ENCODE data around the gene SLC52A3. TPM values are rescaled to one million over a fixed set of nuclear protein-coding genes. Genes with fewer than 3 reads are reported as not detected.
"Not testable (repeated sequence)": the region's sequence is repeated elsewhere in the genome, so short reads cannot be mapped to it uniquely, and the experiment has no call there.

SLC52A3 gene
- total RNA-seq, 4 donors from 2014 or later: 15.7 to 176 (median 26.0) TPM

GRCh38 chr20:726160-726559 is 42.1 kb downstream of the SLC52A3 start:
- Histone ChIP-seq H3K27me3 (peaks cover 0 to 18% of the 10 kb centered on the region in 2 donors), H3K9me3 (no peaks in the 10 kb centered on the region), H3K36me3 (no peaks in the 10 kb centered on the region), H3K4me1 (peaks cover 0 to 9% (median 3%) of the 10 kb centered on the region in 4 donors), H3K27ac (no peak overlapping the region), H3K4me3 (no peak overlapping the region)
- no peak for DNase-seq
- TF ChIP-seq, protein P1, sequence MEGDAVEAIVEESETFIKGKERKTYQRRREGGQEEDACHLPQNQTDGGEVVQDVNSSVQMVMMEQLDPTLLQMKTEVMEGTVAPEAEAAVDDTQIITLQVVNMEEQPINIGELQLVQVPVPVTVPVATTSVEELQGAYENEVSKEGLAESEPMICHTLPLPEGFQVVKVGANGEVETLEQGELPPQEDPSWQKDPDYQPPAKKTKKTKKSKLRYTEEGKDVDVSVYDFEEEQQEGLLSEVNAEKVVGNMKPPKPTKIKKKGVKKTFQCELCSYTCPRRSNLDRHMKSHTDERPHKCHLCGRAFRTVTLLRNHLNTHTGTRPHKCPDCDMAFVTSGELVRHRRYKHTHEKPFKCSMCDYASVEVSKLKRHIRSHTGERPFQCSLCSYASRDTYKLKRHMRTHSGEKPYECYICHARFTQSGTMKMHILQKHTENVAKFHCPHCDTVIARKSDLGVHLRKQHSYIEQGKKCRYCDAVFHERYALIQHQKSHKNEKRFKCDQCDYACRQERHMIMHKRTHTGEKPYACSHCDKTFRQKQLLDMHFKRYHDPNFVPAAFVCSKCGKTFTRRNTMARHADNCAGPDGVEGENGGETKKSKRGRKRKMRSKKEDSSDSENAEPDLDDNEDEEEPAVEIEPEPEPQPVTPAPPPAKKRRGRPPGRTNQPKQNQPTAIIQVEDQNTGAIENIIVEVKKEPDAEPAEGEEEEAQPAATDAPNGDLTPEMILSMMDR (IDR thresholded peaks at IDR 0.05): no peak
- TF ChIP-seq POLR2A (IDR thresholded peaks at IDR 0.05): no peak

DNA sequence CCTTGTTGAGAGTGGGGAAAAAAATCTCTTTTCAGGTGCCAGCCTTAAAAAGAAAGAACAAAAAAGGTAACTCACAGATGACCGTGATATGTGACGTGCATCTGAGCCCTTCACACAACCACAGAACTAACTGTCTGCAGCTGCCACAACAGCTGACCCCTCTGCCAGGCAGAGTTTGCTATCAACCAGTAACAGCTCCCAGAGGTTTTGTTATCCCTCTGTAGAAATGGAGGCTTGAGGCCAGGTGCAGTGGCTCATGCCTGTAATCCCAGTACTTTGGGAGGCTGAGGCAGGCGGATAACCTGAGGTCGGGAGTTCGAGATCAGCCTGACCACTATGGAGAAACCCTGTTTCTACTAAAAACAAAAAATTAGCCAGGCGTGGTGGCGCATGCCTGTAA is 42.8 kb downstream of the SLC52A3 start:
- no peak for TF ChIP-seq POLR2A (IDR thresholded peaks at IDR 0.05)
- TF ChIP-seq, protein P1 (IDR thresholded peaks at IDR 0.05): no peak

GRCh38 chr20:724797-725196 is 43.5 kb downstream of the SLC52A3 start:
- not testable (repeated sequence) for H3K27ac ChIP-seq, H3K4me3 ChIP-seq
- peaks cover 0 to 18% of the 10 kb centered on the region in 2 donors for H3K27me3 ChIP-seq

More for the DNA sequence above, 42.8 kb downstream of the SLC52A3 start:
- Histone ChIP-seq H3K27me3 (peaks cover 0 to 18% of the 10 kb centered on the region in 2 donors), H3K27ac (no peak overlapping the region), H3K4me3 (no peak overlapping the region), H3K9me3 (no peaks in the 10 kb centered on the region), H3K4me1 (peaks cover 0 to 9% (median 3%) of the 10 kb centered on the region in 4 donors), H3K36me3 (no peaks in the 10 kb centered on the region)
- DNase-seq: no peak

GRCh38 chr20:723756-724155 is 44.5 kb downstream of the SLC52A3 start:
- peaks cover 0 to 9% (median 3%) of the 10 kb centered on the region in 4 donors for H3K4me1 ChIP-seq
- DNase-seq: no peak
- peaks cover 0 to 15% of the 10 kb centered on the region in 2 donors for H3K27me3 ChIP-seq
- no peaks in the 10 kb centered on the region for H3K9me3 ChIP-seq
- no peak overlapping the region for H3K27ac ChIP-seq
- no peaks in the 10 kb centered on the region for H3K36me3 ChIP-seq
- no peak overlapping the region for H3K4me3 ChIP-seq
- TF ChIP-seq POLR2A (IDR thresholded peaks at IDR 0.05): no peak
- TF ChIP-seq, protein P1 (IDR thresholded peaks at IDR 0.05): no peak

More at GRCh38 chr20:724797-725196, 43.5 kb downstream of the SLC52A3 start:
- not testable (repeated sequence) for DNase-seq, H3K9me3 ChIP-seq, H3K4me1 ChIP-seq, H3K36me3 ChIP-seq

DNA sequence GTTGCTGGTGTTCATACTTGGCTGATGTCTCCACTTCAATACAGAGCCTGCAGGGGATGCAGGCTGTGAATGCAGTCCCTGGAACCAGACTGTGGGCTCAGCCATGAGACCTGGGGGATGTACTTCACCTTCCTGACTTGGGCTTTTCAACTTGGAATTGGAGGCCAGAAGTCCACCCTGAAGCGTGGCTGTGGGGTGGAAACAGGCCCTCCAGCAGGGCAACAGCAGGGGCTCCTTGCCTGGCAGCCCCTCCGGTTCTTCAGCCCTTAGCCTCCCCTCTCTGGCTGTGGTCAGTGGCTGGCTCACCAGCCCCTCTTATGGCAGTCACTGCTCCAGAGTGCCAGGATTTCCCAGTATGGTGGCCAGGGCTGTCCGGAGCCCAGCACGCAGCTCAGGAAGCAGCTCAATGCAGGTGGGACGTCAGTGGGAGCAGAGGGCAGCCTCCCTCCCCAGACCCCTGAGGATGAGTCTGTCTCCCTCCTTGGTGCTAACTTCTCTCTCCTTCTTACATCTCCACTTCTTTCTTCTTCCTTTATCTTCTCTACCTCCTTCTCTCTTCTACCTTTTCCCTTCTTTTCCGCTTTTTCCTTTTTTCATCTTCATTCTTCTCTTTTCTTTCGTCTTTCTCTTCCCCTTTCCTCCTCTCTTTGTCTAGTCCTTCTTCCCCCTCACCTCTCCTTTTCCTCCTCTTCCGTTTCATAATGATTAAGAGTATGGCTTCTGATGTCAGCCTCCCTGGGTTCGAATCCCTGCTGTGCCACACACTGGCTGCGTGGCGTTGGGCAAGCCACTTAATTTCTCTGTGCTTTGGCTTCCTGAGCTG is 45.3 kb downstream of the SLC52A3 start:
- H3K4me1 ChIP-seq: peaks cover 0 to 3% (median under 1%) of the 10 kb centered on the region in 4 donors
- no peak for TF ChIP-seq POLR2A (IDR thresholded peaks at IDR 0.05)
- TF ChIP-seq, protein P1 (IDR thresholded peaks at IDR 0.05): no peak
- H3K4me3 ChIP-seq: no peak overlapping the region
- no peaks in the 10 kb centered on the region for H3K9me3 ChIP-seq
- H3K27ac ChIP-seq: no peak overlapping the region
- peaks cover 0 to 7% of the 10 kb centered on the region in 2 donors for H3K27me3 ChIP-seq
- no peaks in the 10 kb centered on the region for H3K36me3 ChIP-seq
- DNase-seq: no peak

GRCh38 chr20:721876-722275 is 46.4 kb downstream of the SLC52A3 start:
- H3K27me3 ChIP-seq: peaks cover 0 to 2% of the 10 kb centered on the region in 2 donors
- no peaks in the 10 kb centered on the region for H3K4me1 ChIP-seq
- no peak overlapping the region for H3K27ac ChIP-seq
- H3K9me3 ChIP-seq: no peaks in the 10 kb centered on the region
- H3K4me3 ChIP-seq: no peak overlapping the region
- TF ChIP-seq, protein P1 (IDR thresholded peaks at IDR 0.05): no peak
- no peaks in the 10 kb centered on the region for H3K36me3 ChIP-seq
- DNase-seq: peak in 1 of 3 donors; percentile 19

All from Peyer's patch (tissue), 4 donors.